Left ventricle myocardium inferior (tissue), 1 donor: Measurements from ENCODE around the gene ZNF93. TPM values are rescaled to one million over a fixed set of nuclear protein-coding genes. Genes with fewer than 3 reads are reported as not detected.
"Not testable (repeated sequence)": the region's sequence is repeated elsewhere in the genome, so short reads cannot be mapped to it uniquely, and the experiment has no call there.

Source experiments
- DNase-seq: peaks from one replicate; pipeline ENCODE4 v3.0.0-alpha.2; 2020
- H3K27ac ChIP-seq: fragments of 200-600 bp; replicated peaks from 2 replicates; pipeline ENCODE4 v1.8.0; 2021
- H3K27me3 ChIP-seq: fragments of 200-600 bp; 2 replicates; pipeline ENCODE4 v1.8.0; 2021; ENCODE audit warnings: low read depth
- H3K36me3 ChIP-seq: fragments of 200-600 bp; 2 replicates; pipeline ENCODE4 v1.8.0; 2021
- H3K4me1 ChIP-seq: fragments of 200-600 bp; 2 replicates; pipeline ENCODE4 v1.8.0; 2021
- H3K4me3 ChIP-seq: fragments of 200-600 bp; 2 replicates; pipeline ENCODE4 v1.8.0; 2021; ENCODE audit warnings: mild to moderate bottlenecking, moderate library complexity
- H3K9me3 ChIP-seq: fragments of 200-600 bp; replicated peaks from 2 replicates; pipeline ENCODE4 v1.8.0; 2021
- CTCF ChIP-seq: fragments of 200-600 bp; IDR thresholded peaks from 2 replicates; pipeline ENCODE4 v1.8.0; 2021; ENCODE audit warnings: antibody characterized with exemption, mild to moderate bottlenecking, borderline replicate concordance
- intact Hi-C: fragments of 100-400 bp; cut with micrococcal nuclease; formaldehyde crosslinking; loops from one replicate; pipeline ENCODE4 v1.11.0; 2022
- total RNA-seq: library from RNA; stranded (reverse); fragmentation: NEBNext Ultra II Directional; extraction: Animal tissue kit (Norgen Biotek cat#: 25700); gene quantifications from one replicate; pipeline ENCODE4 v1.2.1, GENCODE V29; 2021
- donor health status: DM: no; HTN: yes; CAD: no; lungs with severe emphysema.

The ZNF93 gene
- total RNA-seq, 1 donor from 2014 or later: 1.3 TPM

DNA sequence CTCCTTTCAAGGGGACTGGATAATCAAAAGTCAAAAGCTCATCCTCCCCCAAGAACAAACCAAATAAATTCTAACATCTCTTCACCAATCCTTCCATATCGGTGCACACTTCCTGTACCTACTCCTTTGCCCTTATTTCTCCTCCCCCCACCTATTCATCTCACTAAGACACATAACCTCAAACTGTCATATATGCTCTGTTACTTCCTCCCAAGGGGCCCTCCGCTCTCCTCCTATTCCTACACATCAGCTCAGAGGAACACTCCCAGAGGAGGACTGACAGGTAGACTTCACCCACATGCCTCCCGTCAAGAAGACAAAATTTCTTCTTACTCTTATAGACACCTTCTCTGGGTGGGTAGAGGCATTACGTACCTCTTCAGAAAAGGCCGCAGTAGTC is 48.1 kb downstream of the ZNF93 start:
- Histone ChIP-seq H3K27me3 (peaks cover 24% of the 10 kb centered on the region), H3K27ac (no peak overlapping the region), H3K36me3 (no peaks in the 10 kb centered on the region), H3K4me1 (no peaks in the 10 kb centered on the region), H3K4me3 (no peak overlapping the region), H3K9me3 (no peaks in the 10 kb centered on the region)
- no peak for DNase-seq
- intact Hi-C loops: no loop called here
- no peak for TF ChIP-seq CTCF

DNA sequence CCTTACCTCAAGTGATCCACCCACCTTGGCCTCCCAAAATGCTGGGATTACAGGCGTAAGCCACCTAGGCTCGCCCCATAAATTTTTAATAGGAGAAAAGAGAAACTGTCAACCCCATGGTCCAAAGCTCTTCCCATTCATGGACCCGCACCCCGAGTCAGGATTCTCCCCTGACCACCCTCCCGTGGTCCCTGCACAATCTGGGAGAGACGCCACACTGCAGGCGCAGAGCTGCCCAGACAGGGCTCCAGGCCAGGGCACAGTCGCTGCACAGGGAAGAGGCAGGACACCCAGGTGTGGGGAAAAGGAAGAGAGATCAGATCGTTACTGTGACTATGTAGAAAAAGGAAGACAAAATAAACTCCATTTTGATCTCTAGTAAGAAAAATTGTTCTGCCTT is 54.5 kb downstream of the ZNF93 start:
- Histone ChIP-seq H3K4me3 (no peak overlapping the region), H3K27ac (no peak overlapping the region), H3K4me1 (no peaks in the 10 kb centered on the region), H3K27me3 (peaks cover 9% of the 10 kb centered on the region), H3K9me3 (no peaks in the 10 kb centered on the region), H3K36me3 (no peaks in the 10 kb centered on the region)
- intact Hi-C loops: no loop called here
- no peak for TF ChIP-seq CTCF
- DNase-seq: no peak

DNA sequence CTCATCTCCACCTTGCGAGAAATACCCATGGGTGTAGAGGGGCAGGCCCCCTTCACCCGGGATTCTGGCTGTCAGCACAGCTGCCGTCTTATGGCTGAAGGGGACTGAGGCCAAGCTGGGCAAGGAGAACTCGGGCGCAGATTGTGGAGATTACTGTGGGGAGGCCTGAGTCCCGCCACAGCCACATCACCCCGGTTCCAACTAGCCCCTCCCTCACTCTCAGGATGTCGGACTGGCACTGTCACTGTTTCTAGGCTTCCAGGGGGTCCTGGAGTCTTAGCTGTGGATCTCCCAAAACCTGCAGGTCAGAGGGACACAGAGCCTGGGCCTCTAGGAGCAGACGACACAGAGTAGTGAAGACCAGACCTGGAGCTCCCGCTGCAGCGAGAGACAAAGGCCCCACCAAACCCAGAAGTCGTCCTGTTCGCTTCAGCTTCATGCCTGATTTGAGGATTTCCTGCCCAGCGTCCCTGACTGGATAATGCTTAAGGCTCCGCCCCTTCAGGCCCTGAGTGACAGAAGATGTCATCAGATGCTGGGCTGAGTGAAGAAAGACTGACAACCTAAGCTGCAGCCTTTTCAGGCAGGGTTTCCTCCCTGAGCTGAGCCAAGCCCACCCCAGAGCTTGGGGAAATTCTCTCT is 55.8 kb downstream of the ZNF93 start:
- intact Hi-C loops: no loop called here
- H3K36me3 ChIP-seq: no peaks in the 10 kb centered on the region
- no peak for TF ChIP-seq CTCF
- no peak overlapping the region for H3K27ac ChIP-seq
- H3K4me3 ChIP-seq: no peak overlapping the region
- H3K4me1 ChIP-seq: no peaks in the 10 kb centered on the region
- no peaks in the 10 kb centered on the region for H3K9me3 ChIP-seq
- peaks cover 20% of the 10 kb centered on the region for H3K27me3 ChIP-seq
- DNase-seq: no peak

DNA sequence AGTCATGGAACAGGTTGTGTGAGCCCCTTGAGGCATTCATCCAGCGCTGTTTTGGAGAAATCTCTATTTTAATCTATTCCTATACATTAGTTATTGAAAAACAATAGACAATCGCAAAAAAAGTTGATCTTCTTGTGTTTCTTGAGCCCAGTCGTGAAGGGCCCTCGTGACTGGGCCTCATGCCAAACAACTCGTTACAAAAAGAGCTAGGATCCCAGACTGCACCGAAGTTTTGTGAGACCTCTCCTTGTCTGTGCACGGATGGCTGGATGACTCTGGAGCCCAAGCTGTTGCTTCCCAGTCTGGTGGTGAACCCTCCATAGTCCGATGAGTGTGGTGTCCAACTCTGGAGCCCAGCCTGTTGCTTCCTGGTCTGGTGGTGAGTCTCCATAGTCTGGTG is 57.0 kb downstream of the ZNF93 start:
- H3K4me3 ChIP-seq, H3K36me3 ChIP-seq, H3K4me1 ChIP-seq, intact Hi-C loops, H3K27ac ChIP-seq, DNase-seq, H3K9me3 ChIP-seq: not testable (repeated sequence)
- H3K27me3 ChIP-seq: peaks cover 30% of the 10 kb centered on the region

DNA sequence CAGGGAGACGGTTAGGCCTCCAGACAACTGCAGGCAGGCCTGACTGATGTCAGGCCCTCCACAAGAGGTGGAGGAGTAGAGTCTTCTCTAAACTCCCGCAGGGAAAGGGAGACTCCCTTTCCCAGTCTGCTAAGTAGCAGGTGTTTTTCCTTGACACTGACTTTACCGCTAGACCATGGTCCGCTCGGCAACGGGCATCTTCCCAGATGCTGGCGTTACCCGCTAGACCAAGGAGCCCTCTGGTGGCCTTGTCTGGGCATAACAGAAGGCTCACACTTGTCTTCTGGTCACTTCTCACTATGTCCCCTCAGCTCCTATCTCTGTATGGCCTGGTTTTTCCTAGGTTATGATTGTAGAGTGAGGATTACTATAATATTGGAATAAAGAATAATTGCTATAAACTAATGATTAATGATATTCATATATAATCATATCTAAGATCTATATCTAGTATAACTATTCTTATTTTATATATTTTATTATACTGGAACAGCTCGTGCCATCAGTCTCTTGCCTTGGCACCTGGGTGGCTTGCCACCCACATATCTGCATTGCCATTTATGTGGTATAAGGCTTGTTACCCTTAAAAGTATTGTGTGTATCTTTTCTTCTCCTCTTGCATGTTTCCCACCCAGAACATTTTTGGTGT is 58.5 kb downstream of the ZNF93 start:
- peak; percentile 68 for DNase-seq
- H3K4me3 ChIP-seq, intact Hi-C loops: not testable (repeated sequence)

More for the DNA sequence above, 58.5 kb downstream of the ZNF93 start:
- H3K4me1 ChIP-seq, H3K27ac ChIP-seq, H3K36me3 ChIP-seq, H3K9me3 ChIP-seq: not testable (repeated sequence)
- H3K27me3 ChIP-seq: peaks cover 33% of the 10 kb centered on the region
- peak; percentile 86 for TF ChIP-seq CTCF
